Panc1 (cell line): ENCODE results near the gene PSMF1. TPM values are rescaled to one million over a fixed set of nuclear protein-coding genes. Genes with fewer than 3 reads are reported as not detected.

ENCODE experiments used
- ATAC-seq: fragments of 200-7000 bp; cut with Tn5 transposase; 2 replicates; pipeline ENCODE4 v1.9.1; 2020; ENCODE audit warnings: mild to moderate bottlenecking, moderate library complexity
- BruUV-seq: library from RNA; stranded (reverse); fragments of 400-500 nt; replicated peaks from 2 replicates; lab custom pipeline; 2021; lab: Mats Ljungman, UMichigan
- CTCF ChIA-PET: fragments of 300-600 bp; sonication (Branson Sonifier 250); formaldehyde crosslinking; loops from one replicate; lab custom pipeline; 2022; ENCODE audit warnings: antibody characterized with exemption; lab: Charles Lee
- POLR2A ChIA-PET: fragments of 300-600 bp; sonication (Branson Sonifier 250); formaldehyde crosslinking; loops from one replicate; lab custom pipeline; 2022; ENCODE audit warnings: antibody characterized with exemption; lab: Charles Lee
- DNase-seq: peaks from one replicate; pipeline ENCODE4 v3.0.0-alpha.2; 2010; ENCODE audit warnings: low read depth, low spot score
- H3K27ac ChIP-seq: 2 replicates; pipeline ENCODE4 v1.5.1; 2011; ENCODE audit warnings: mild to moderate bottlenecking, low read length, inconsistent platforms
- H3K27me3 ChIP-seq: fragments of 200-500 bp; sonication (Bioruptor generic); 2 replicates; pipeline ENCODE4 v1.6.0; 2014; ENCODE audit warnings: low read length, inconsistent platforms; ENCODE audit not compliant: control insufficient read depth, insufficient read depth
- H3K36me3 ChIP-seq: fragments of 200-500 bp; sonication (Bioruptor generic); 2 replicates; pipeline ENCODE4 v1.5.1; 2014; ENCODE audit warnings: inconsistent platforms, mild to moderate bottlenecking, low read length, moderate library complexity; ENCODE audit not compliant: control insufficient read depth, insufficient read depth
- H3K4me1 ChIP-seq: 2 replicates; pipeline ENCODE4 v1.5.1; 2011; ENCODE audit warnings: inconsistent platforms, mild to moderate bottlenecking, low read length, moderate library complexity; ENCODE audit not compliant: control insufficient read depth, insufficient read depth
- H3K4me3 ChIP-seq, 2 experiments: 2 replicates each; pipeline ENCODE4 v1.5.1; 2011 to 2012; ENCODE audit warnings: low read depth in 2 of 2, low read length in 2 of 2, mild to moderate bottlenecking in 2 of 2, inconsistent platforms in 1 of 2, moderate library complexity in 1 of 2
- H3K9me3 ChIP-seq: fragments of 200-500 bp; sonication (Bioruptor generic); 2 replicates; pipeline ENCODE4 v1.5.1; 2014; ENCODE audit warnings: low read depth, mild to moderate bottlenecking, inconsistent platforms, low read length, moderate library complexity; ENCODE audit not compliant: control insufficient read depth, insufficient read depth
- POLR2AphosphoS5 ChIP-seq: IDR thresholded peaks from 2 replicates; pipeline ENCODE4 v1.6.1; 2012; ENCODE audit warnings: mild to moderate bottlenecking, low read depth, low read length, moderate library complexity
- SIN3A ChIP-seq: IDR thresholded peaks from 2 replicates; pipeline ENCODE4 v1.6.1; 2012; ENCODE audit warnings: low read depth, mild to moderate bottlenecking, low read length, moderate library complexity, borderline replicate concordance; ENCODE audit not compliant: insufficient read depth
- TCF7L2 ChIP-seq: IDR thresholded peaks from 2 replicates; pipeline ENCODE4 v1.6.1; 2011; ENCODE audit warnings: mild to moderate bottlenecking, low read depth, low read length, inconsistent platforms
- in situ Hi-C: cut with HindIII; loops from 2 replicates; pipeline ENCODE4 v1.10.0; 2016; ENCODE audit warnings: low sequenced_read_pairs, low pct_unique_long_range_greater_than_20kb
- intact Hi-C: fragments of 100-400 bp; cut with micrococcal nuclease; formaldehyde crosslinking; loops from one replicate; pipeline ENCODE4 v1.10.0; 2022; ENCODE audit not compliant: unreplicated experiment
- total RNA-seq: library from RNA; stranded (reverse); gene quantifications from one replicate; pipeline ENCODE4 v1.2.1, GENCODE V29; 2021; ENCODE audit not compliant: unreplicated experiment
- TF ChIP-seq, protein P1 (sequence below): fragments of 450-650 bp; IDR thresholded peaks from 2 replicates; pipeline ENCODE4 v1.5.1; 2017; ENCODE audit warnings: mild to moderate bottlenecking
- TF ChIP-seq, protein P2 (sequence below), 2 experiments: IDR thresholded peaks; 2 replicates each; pipeline ENCODE4 v1.6.1; 2011 to 2012; ENCODE audit warnings: low read depth in 2 of 2, control low read depth in 1 of 2, low read length in 1 of 2, mild to moderate bottlenecking in 1 of 2, moderate library complexity in 1 of 2; ENCODE audit not compliant: insufficient read depth in 1 of 2

The PSMF1 gene
- total RNA-seq, 1 experiment from 2014 or later: 161 TPM

DNA sequence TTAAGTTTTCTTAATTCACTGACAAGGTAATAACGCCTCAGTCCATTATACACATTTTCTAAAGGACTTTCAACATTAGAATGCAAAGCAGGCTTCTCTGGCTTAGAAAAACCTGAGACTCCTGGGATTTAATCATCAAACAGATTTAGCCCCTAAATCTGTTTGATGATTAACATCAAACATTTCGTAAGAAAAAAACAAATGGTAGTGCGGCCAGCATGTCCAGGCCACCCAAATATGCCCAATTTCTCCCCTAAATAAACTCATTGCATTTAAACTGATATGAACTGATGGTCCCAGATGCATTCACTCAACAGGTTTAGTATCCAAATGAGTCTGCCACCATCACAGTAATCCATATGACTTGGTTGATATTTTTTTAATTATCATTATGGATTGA lies 60.2 kb downstream of the PSMF1 start:
- BruUV-seq: no TSS peak
- ATAC-seq (no peak), DNase-seq (no peak)
- Histone ChIP-seq H3K27ac (no peak overlapping the region), H3K9me3 (no peaks in the 10 kb centered on the region), H3K4me3 (no peak overlapping the region), H3K4me1 (no peaks in the 10 kb centered on the region), H3K36me3 (no peaks in the 10 kb centered on the region), H3K27me3 (no peaks in the 10 kb centered on the region)
- in situ Hi-C loops: no loop called here
- ChIA-PET POLR2A (no interaction called here), CTCF (no interaction called here)
- intact Hi-C loops: no loop called here
- TF ChIP-seq TCF7L2 (no peak), SIN3A (no peak), POLR2AphosphoS5 (no peak)
- TF ChIP-seq, protein P1, sequence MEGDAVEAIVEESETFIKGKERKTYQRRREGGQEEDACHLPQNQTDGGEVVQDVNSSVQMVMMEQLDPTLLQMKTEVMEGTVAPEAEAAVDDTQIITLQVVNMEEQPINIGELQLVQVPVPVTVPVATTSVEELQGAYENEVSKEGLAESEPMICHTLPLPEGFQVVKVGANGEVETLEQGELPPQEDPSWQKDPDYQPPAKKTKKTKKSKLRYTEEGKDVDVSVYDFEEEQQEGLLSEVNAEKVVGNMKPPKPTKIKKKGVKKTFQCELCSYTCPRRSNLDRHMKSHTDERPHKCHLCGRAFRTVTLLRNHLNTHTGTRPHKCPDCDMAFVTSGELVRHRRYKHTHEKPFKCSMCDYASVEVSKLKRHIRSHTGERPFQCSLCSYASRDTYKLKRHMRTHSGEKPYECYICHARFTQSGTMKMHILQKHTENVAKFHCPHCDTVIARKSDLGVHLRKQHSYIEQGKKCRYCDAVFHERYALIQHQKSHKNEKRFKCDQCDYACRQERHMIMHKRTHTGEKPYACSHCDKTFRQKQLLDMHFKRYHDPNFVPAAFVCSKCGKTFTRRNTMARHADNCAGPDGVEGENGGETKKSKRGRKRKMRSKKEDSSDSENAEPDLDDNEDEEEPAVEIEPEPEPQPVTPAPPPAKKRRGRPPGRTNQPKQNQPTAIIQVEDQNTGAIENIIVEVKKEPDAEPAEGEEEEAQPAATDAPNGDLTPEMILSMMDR: no peak
- TF ChIP-seq, protein P2, sequence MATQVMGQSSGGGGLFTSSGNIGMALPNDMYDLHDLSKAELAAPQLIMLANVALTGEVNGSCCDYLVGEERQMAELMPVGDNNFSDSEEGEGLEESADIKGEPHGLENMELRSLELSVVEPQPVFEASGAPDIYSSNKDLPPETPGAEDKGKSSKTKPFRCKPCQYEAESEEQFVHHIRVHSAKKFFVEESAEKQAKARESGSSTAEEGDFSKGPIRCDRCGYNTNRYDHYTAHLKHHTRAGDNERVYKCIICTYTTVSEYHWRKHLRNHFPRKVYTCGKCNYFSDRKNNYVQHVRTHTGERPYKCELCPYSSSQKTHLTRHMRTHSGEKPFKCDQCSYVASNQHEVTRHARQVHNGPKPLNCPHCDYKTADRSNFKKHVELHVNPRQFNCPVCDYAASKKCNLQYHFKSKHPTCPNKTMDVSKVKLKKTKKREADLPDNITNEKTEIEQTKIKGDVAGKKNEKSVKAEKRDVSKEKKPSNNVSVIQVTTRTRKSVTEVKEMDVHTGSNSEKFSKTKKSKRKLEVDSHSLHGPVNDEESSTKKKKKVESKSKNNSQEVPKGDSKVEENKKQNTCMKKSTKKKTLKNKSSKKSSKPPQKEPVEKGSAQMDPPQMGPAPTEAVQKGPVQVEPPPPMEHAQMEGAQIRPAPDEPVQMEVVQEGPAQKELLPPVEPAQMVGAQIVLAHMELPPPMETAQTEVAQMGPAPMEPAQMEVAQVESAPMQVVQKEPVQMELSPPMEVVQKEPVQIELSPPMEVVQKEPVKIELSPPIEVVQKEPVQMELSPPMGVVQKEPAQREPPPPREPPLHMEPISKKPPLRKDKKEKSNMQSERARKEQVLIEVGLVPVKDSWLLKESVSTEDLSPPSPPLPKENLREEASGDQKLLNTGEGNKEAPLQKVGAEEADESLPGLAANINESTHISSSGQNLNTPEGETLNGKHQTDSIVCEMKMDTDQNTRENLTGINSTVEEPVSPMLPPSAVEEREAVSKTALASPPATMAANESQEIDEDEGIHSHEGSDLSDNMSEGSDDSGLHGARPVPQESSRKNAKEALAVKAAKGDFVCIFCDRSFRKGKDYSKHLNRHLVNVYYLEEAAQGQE (IDR thresholded peaks at IDR 0.05; ENCODE audit: insufficient read depth in 1 of 2, low read depth in 2 of 2, low read length in 1 of 2): no peak

DNA sequence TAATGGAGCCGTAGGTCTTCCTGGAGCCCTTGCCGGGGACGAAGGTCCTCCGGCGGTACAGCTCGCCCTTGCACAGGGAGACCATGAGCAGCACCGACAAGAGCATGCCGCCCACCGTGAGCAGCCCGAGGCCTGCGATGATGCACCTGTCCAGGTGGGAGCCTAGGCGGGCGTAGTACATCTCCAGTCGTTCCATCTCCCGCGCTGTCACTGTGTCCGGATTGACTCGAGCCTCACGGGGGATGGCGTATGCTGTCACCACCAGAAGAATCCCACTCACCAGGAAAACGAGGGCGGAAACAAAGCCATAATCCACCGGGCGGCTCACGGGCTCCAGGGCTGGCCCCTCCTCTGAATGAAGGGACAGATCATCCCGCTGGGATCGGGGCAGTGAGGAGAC lies 62.5 kb downstream of the PSMF1 start:
- Histone ChIP-seq H3K27me3 (peaks cover 4% of the 10 kb centered on the region; the same call in 1 of the 2 replicates), H3K9me3 (no peaks in the 10 kb centered on the region), H3K4me1 (peaks cover 2% of the 10 kb centered on the region; the same call in 1 of the 2 replicates), H3K36me3 (no peaks in the 10 kb centered on the region), H3K4me3 (no peak overlapping the region), H3K27ac (no peak overlapping the region)
- BruUV-seq: no TSS peak
- POLR2A ChIA-PET: no interaction called here
- no peak for ATAC-seq
- in situ Hi-C loops: no loop called here
- DNase-seq: no peak
- CTCF ChIA-PET: no interaction called here
- no peak for TF ChIP-seq TCF7L2
- no peak for TF ChIP-seq POLR2AphosphoS5
- TF ChIP-seq, protein P2 (IDR thresholded peaks at IDR 0.05; ENCODE audit: insufficient read depth in 1 of 2, low read depth in 2 of 2, low read length in 1 of 2): no peak
- TF ChIP-seq, protein P1: no peak
- no peak for TF ChIP-seq SIN3A
- intact Hi-C loops: no loop called here
